Esophagus squamous epithelium (tissue), 5 donors: ENCODE data around the gene MOB2. TPM values are rescaled to one million over a fixed set of nuclear protein-coding genes. Genes with fewer than 3 reads are reported as not detected.

ENCODE experiments used
- DNase-seq: peaks from one replicate; lab custom pipeline; 2025; lab: John Stamatoyannopoulos, UW
- H3K27ac ChIP-seq, 4 donors: fragments of 200-600 bp; sonication (generic); one replicate each; pipeline ENCODE4 v1.5.1; 2016 to 2019; ENCODE audit warnings: mild to moderate bottlenecking in 1 of 4
- H3K27me3 ChIP-seq, 4 donors: fragments of 200-600 bp; sonication (generic); 1 replicate in 3 of 4; 2 replicates in 1 of 4; pipeline versions ENCODE4 v1.5.1 to v1.6.0; 2017 to 2021; ENCODE audit warnings: antibody characterized with exemption in 1 of 4
- H3K36me3 ChIP-seq, 3 donors: fragments of 200-600 bp; sonication (generic); one replicate each; pipeline ENCODE4 v1.5.1; 2016 to 2019
- H3K4me1 ChIP-seq, 3 donors: fragments of 200-600 bp; sonication (generic); one replicate each; pipeline ENCODE4 v1.5.1; 2017 to 2019
- H3K4me3 ChIP-seq, 4 donors: fragments of 200-600 bp; sonication (generic); 1 replicate in 3 of 4; 2 replicates in 1 of 4; pipeline ENCODE4 v1.5.1; 2016 to 2019; ENCODE audit warnings: mild to moderate bottlenecking in 2 of 4, moderate library complexity in 1 of 4
- H3K9me3 ChIP-seq, 3 donors: fragments of 200-600 bp; sonication (generic); one replicate each; pipeline ENCODE4 v1.5.1; 2016 to 2019
- CTCF ChIP-seq, 6 experiments: fragments of 450-650 bp in 4 of 6; fragments of 200-600 bp in 2 of 6; sonication (generic) in 2 of 6; IDR thresholded peaks; one replicate each; pipeline ENCODE4 v1.5.1; 2016 to 2019; ENCODE audit warnings: antibody characterized with exemption in 6 of 6, mild to moderate bottlenecking in 4 of 6, moderate library complexity in 4 of 6
- POLR2A ChIP-seq, 4 donors: fragments of 450-650 bp; IDR thresholded peaks; one replicate each; pipeline ENCODE4 v1.6.1; 2017; ENCODE audit warnings: antibody characterized with exemption in 4 of 4, mild to moderate bottlenecking in 4 of 4, moderate library complexity in 3 of 4
- WGBS, 2 donors: methylation state at CpG; one replicate each; pipeline ENCODE4 v1.1.5; 2018; 5-methylcytosine and 5-hydroxymethylcytosine counted together
- intact Hi-C: fragments of 100-400 bp; cut with DNase I; formaldehyde crosslinking; loops from one replicate; pipeline ENCODE4 v1.15.0; 2022
- total RNA-seq, 4 donors: library from RNA; depleted of rRNA; stranded (reverse); fragments of >200 nt; gene quantifications; one replicate each; pipeline ENCODE4 v1.1.0, GENCODE V29; 2016
- donor health status: DM: yes; HTN: yes; CAD: no.

MOB2 gene
- total RNA-seq, 4 donors from 2014 or later = 21.5 to 45.0 (median 30.1) TPM

- 48 to 62% methylated on average over 5 to 6 of the region's 22 CpGs for WGBS, 2 donors
- intact Hi-C loops = no loop called here
- peaks cover 0 to 38% (median 14%) of the 10 kb centered on the region in 3 donors for H3K4me1 ChIP-seq
Observed at GRCh38 chr11:1456176-1456575, 30.4 kb downstream of the MOB2 start.

GRCh38 chr11:1455763-1456060 is 30.9 kb downstream of the MOB2 start:
- Histone ChIP-seq H3K4me1 (peaks cover 0 to 38% (median 10%) of the 10 kb centered on the region in 3 donors), H3K36me3 (no peaks in the 10 kb centered on the region), H3K4me3 (no peak overlapping the region), H3K27me3 (peaks cover 0 to 61% (median 0%) of the 10 kb centered on the region in 4 donors), H3K27ac (no peak overlapping the region), H3K9me3 (no peaks in the 10 kb centered on the region)
- DNase-seq = no peak
- intact Hi-C loops = no loop called here
- 64% methylated on average over 5 of the region's 5 CpGs; no CpG with 5 or more reads in 1 of the 2 donors for WGBS, 2 donors
- TF ChIP-seq CTCF (IDR thresholded peaks at IDR 0.05) = no peak
- no peak for TF ChIP-seq POLR2A (IDR thresholded peaks at IDR 0.05)

More at GRCh38 chr11:1456176-1456575, 30.4 kb downstream of the MOB2 start:
- TF ChIP-seq POLR2A (IDR thresholded peaks at IDR 0.05) (no peak), CTCF (IDR thresholded peaks at IDR 0.05) (no peak)
- no peaks in the 10 kb centered on the region for H3K36me3 ChIP-seq
- H3K9me3 ChIP-seq = no peaks in the 10 kb centered on the region
- H3K27me3 ChIP-seq = peaks cover 0 to 61% (median 2%) of the 10 kb centered on the region in 4 donors
- no peak overlapping the region for H3K4me3 ChIP-seq
- no peak overlapping the region for H3K27ac ChIP-seq
- no peak for DNase-seq

GRCh38 chr11:1455032-1455762 is 31.4 kb downstream of the MOB2 start:
- TF ChIP-seq CTCF (IDR thresholded peaks at IDR 0.05) (no peak), POLR2A (IDR thresholded peaks at IDR 0.05) (no peak)
- WGBS, 2 donors = 71% methylated on average over 5 of the region's 24 CpGs; no CpG with 5 or more reads in 1 of the 2 donors
- no peak overlapping the region for H3K27ac ChIP-seq
- H3K4me1 ChIP-seq = peaks cover 3 to 38% (median 10%) of the 10 kb centered on the region in 3 donors
- no peak for DNase-seq
- H3K27me3 ChIP-seq = peaks cover 0 to 61% (median 2%) of the 10 kb centered on the region in 4 donors
- H3K9me3 ChIP-seq = no peaks in the 10 kb centered on the region
- intact Hi-C loops = no loop called here
- H3K4me3 ChIP-seq = no peak overlapping the region
- no peaks in the 10 kb centered on the region for H3K36me3 ChIP-seq

- Histone ChIP-seq H3K4me1 (peaks cover 9 to 38% (median 10%) of the 10 kb centered on the region in 3 donors), H3K27ac (no peak overlapping the region), H3K27me3 (peaks cover 0 to 61% (median 4%) of the 10 kb centered on the region in 4 donors), H3K4me3 (no peak overlapping the region), H3K36me3 (no peaks in the 10 kb centered on the region), H3K9me3 (no peaks in the 10 kb centered on the region)
- 61% methylated on average over 3 of the region's 21 CpGs; no CpG with 5 or more reads in 1 of the 2 donors for WGBS, 2 donors
- DNase-seq = no peak
- TF ChIP-seq CTCF (IDR thresholded peaks at IDR 0.05) = no peak
- intact Hi-C loops = no loop called here
Observed at GRCh38 chr11:1454576-1454975, 32.0 kb downstream of the MOB2 start.

- TF ChIP-seq CTCF (IDR thresholded peaks at IDR 0.05) (peak in 4 of 6 experiments; percentile 27 to 50 (median 48)), POLR2A (IDR thresholded peaks at IDR 0.05) (no peak)
- H3K27me3 ChIP-seq = peaks cover 0 to 66% (median 6%) of the 10 kb centered on the region in 4 donors
- WGBS, 2 donors = 13 to 36% methylated on average over 4 of the region's 17 CpGs
- intact Hi-C loops = no loop called here
- H3K9me3 ChIP-seq = no peaks in the 10 kb centered on the region
- no peak overlapping the region for H3K27ac ChIP-seq
- no peak overlapping the region for H3K4me3 ChIP-seq
- no peak for DNase-seq
- no peaks in the 10 kb centered on the region for H3K36me3 ChIP-seq
- peaks cover 5 to 35% (median 9%) of the 10 kb centered on the region in 3 donors for H3K4me1 ChIP-seq
Observed at GRCh38 chr11:1453611-1454034, 33.0 kb downstream of the MOB2 start.
